Adrenal gland (tissue), 5 donors: ENCODE results near the gene MSN.

Source experiments
- POLR2A ChIP-seq, 2 donors: fragments of 450-650 bp; IDR thresholded peaks; one replicate each; pipeline ENCODE4 v1.6.1; 2017; ENCODE audit warnings: antibody characterized with exemption in 2 of 2, mild to moderate bottlenecking in 2 of 2, moderate library complexity in 1 of 2
- TF ChIP-seq, protein P1 (sequence below), 6 experiments: fragments of 450-650 bp in 4 of 6; fragments of 200-600 bp in 2 of 6; sonication (generic) in 1 of 6; IDR thresholded peaks; 1 replicate in 5 of 6; 2 replicates in 1 of 6; pipeline versions ENCODE4 v1.5.1 to v1.8.0; 2016 to 2021; ENCODE audit warnings: antibody characterized with exemption in 6 of 6, mild to moderate bottlenecking in 2 of 6, moderate library complexity in 1 of 6
- donor health status: DM: no; HTN: no; CAD: no.

- no peak for TF ChIP-seq POLR2A (IDR thresholded peaks at IDR 0.05)
- TF ChIP-seq, protein P1, sequence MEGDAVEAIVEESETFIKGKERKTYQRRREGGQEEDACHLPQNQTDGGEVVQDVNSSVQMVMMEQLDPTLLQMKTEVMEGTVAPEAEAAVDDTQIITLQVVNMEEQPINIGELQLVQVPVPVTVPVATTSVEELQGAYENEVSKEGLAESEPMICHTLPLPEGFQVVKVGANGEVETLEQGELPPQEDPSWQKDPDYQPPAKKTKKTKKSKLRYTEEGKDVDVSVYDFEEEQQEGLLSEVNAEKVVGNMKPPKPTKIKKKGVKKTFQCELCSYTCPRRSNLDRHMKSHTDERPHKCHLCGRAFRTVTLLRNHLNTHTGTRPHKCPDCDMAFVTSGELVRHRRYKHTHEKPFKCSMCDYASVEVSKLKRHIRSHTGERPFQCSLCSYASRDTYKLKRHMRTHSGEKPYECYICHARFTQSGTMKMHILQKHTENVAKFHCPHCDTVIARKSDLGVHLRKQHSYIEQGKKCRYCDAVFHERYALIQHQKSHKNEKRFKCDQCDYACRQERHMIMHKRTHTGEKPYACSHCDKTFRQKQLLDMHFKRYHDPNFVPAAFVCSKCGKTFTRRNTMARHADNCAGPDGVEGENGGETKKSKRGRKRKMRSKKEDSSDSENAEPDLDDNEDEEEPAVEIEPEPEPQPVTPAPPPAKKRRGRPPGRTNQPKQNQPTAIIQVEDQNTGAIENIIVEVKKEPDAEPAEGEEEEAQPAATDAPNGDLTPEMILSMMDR (IDR thresholded peaks at IDR 0.05) = no peak
Observed at GRCh38 chrX:65652098-65652497, 15.4 kb upstream of the MSN start.
